Activated gamma-delta T cell treated with Interleukin-2 at 50 U/mL for 16 hours (primary cell): ENCODE measurements around the gene PPP1R14D.
"Not testable (repeated sequence)": the region's sequence is repeated elsewhere in the genome, so short reads cannot be mapped to it uniquely, and the experiment has no call there.

Source experiments
- DNase-seq: peaks from one replicate; pipeline ENCODE4 v3.0.0-alpha.2; 2020

PPP1R14D gene

GRCh38 chr15:40828447-40829036, at the start of gene PPP1R14D:
TSS of gene PPP1R14D (minus strand) at chr15:40828708. CDS start at chr15:40828641, 67 bp downstream.
- DNase-seq, result no peak

- no peak for DNase-seq
Observed at GRCh38 chr15:40877694-40878093, 49.2 kb upstream of the PPP1R14D start.

GRCh38 chr15:40875991-40876730, 47.7 kb upstream of the PPP1R14D start:
- DNase-seq, result no peak

GRCh38 chr15:40873694-40874561, 45.4 kb upstream of the PPP1R14D start, which contains the start of gene RHOV:
TSS of gene RHOV (minus strand) at chr15:40874234. CDS start at chr15:40874139, 95 bp downstream.
- peak; percentile 41 for DNase-seq

GRCh38 chr15:40872791-40873693, 44.5 kb upstream of the PPP1R14D start:
- no peak for DNase-seq

- no peak for DNase-seq
Observed at GRCh38 chr15:40871749-40872617, 43.5 kb upstream of the PPP1R14D start.

- DNase-seq, result no peak
Observed at GRCh38 chr15:40870716-40871115, 42.2 kb upstream of the PPP1R14D start.

- DNase-seq, result no peak
Observed at GRCh38 chr15:40869686-40870085, 41.2 kb upstream of the PPP1R14D start.

- DNase-seq, result no peak
Observed at GRCh38 chr15:40867199-40867598, 38.7 kb upstream of the PPP1R14D start.

- DNase-seq, result no peak
Observed at GRCh38 chr15:40863660-40864270, 35.3 kb upstream of the PPP1R14D start.

- not testable (repeated sequence) for DNase-seq
Observed at GRCh38 chr15:40861147-40861546, 32.6 kb upstream of the PPP1R14D start.

GRCh38 chr15:40859206-40859851, 30.8 kb upstream of the PPP1R14D start:
- peak; percentile 83 for DNase-seq

GRCh38 chr15:40858706-40859105, 30.2 kb upstream of the PPP1R14D start:
- DNase-seq, result no peak

- peak; percentile 79 for DNase-seq
Observed at GRCh38 chr15:40857601-40858341, 29.3 kb upstream of the PPP1R14D start.

- DNase-seq, result no peak
Observed at GRCh38 chr15:40856746-40857145, 28.2 kb upstream of the PPP1R14D start.

- no peak for DNase-seq
Observed at GRCh38 chr15:40855706-40856234, 27.3 kb upstream of the PPP1R14D start.

GRCh38 chr15:40854161-40854560, 25.7 kb upstream of the PPP1R14D start:
- DNase-seq, result no peak

- no peak for DNase-seq
Observed at GRCh38 chr15:40853241-40853890, 24.9 kb upstream of the PPP1R14D start.

GRCh38 chr15:40852529-40852928, 24.0 kb upstream of the PPP1R14D start:
- DNase-seq, result no peak
